Erythroblast (primary cell): ENCODE measurements around the gene AMMECR1.

Source experiments
- GATA1 ChIP-seq: IDR thresholded peaks from 2 replicates; pipeline ENCODE4 v1.6.1; 2011; ENCODE audit warnings: low read depth, mild to moderate bottlenecking, control low read depth, low read length, moderate library complexity
- POLR2A ChIP-seq: IDR thresholded peaks from 2 replicates; pipeline ENCODE4 v1.6.1; 2011; ENCODE audit warnings: mild to moderate bottlenecking, low read length

DNA sequence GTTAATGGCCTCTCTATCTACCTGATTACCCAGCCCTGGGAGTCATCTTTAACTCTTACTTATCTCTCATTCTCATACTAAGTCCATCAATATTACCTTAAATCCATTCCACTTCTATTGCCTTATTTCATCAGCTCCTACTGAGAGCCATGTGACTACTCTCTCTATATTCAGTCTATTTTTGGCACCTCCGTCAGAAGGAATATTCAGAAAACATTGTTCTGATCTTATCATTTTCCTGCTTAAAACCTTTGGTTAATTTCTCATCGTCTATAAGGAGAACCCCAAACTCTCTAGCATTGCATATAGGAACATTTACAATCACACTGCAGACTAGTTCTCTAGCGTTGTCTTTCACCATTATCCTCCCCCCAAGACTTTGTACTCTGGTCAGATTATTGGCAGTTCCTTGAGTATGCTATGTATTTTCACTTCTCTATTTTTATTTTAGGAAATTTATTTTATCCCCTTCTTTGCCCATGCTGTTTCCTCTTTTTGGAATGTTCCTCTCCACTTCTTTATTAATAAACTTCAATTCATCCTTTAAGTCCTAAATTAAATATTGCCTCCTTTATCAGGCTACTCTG, 13.7 kb upstream of the AMMECR1 start:
- TF ChIP-seq POLR2A = no peak
- TF ChIP-seq GATA1 = no peak
